Muscle layer of duodenum (tissue), 2 donors: ENCODE data around the gene TIGD3.
"Not testable (repeated sequence)": the region's sequence is repeated elsewhere in the genome, so short reads cannot be mapped to it uniquely, and the experiment has no call there.

Source experiments
- H3K27ac ChIP-seq: one replicate; pipeline ENCODE4 v1.7.0; 2013; ENCODE audit warnings: mild to moderate bottlenecking, low read length
- H3K27me3 ChIP-seq: one replicate; pipeline ENCODE4 v1.7.0; 2013; ENCODE audit warnings: low read depth, mild to moderate bottlenecking, control low read depth, low read length
- H3K36me3 ChIP-seq, 2 donors: one replicate each; pipeline ENCODE4 v1.7.0; 2013; ENCODE audit warnings: low read length in 2 of 2, control low read depth in 1 of 2, mild to moderate bottlenecking in 1 of 2; ENCODE audit not compliant: insufficient read depth in 2 of 2, control insufficient read depth in 1 of 2
- H3K4me1 ChIP-seq, 2 donors: one replicate each; pipeline ENCODE4 v1.7.0; 2013; ENCODE audit warnings: low read length in 2 of 2, mild to moderate bottlenecking in 2 of 2, control low read depth in 1 of 2, moderate library complexity in 1 of 2; ENCODE audit not compliant: insufficient read depth in 2 of 2, control insufficient read depth in 1 of 2
- H3K4me3 ChIP-seq, 2 donors: one replicate each; pipeline ENCODE4 v1.7.0; 2013; ENCODE audit warnings: low read length in 2 of 2, low read depth in 1 of 2, mild to moderate bottlenecking in 1 of 2
- H3K9me3 ChIP-seq, 2 donors: one replicate each; pipeline ENCODE4 v1.7.0; 2013; ENCODE audit warnings: low read length in 2 of 2, control low read depth in 1 of 2, mild to moderate bottlenecking in 1 of 2; ENCODE audit not compliant: control insufficient read depth in 1 of 2
- donor health status: healthy.

Gene TIGD3

DNA sequence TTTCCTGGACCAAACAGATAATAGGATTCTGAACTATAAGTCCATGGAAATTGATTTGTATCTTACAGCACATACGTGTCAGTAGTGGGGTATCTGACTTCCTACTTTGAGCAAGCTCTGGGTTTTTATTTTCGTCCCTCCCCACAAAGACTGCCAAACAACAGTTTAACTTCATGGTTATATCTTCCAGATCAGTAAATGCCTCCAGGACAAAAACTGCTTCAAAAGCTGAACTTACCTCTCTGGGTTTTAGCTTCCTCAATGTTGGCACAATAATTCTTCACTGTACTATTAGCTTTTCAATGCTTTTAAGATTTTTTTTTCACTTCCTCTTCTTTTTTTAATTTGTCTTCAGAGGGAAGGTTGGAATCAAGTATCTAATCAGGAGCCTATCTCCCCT is 25.1 kb upstream of the TIGD3 start:
- Histone ChIP-seq H3K4me3 (no peak overlapping the region), H3K4me1 (peaks cover 0 to 8% of the 10 kb centered on the region in 2 donors), H3K9me3 (no peaks in the 10 kb centered on the region), H3K36me3 (no peaks in the 10 kb centered on the region), H3K27ac (no peak overlapping the region), H3K27me3 (no peaks in the 10 kb centered on the region)

DNA sequence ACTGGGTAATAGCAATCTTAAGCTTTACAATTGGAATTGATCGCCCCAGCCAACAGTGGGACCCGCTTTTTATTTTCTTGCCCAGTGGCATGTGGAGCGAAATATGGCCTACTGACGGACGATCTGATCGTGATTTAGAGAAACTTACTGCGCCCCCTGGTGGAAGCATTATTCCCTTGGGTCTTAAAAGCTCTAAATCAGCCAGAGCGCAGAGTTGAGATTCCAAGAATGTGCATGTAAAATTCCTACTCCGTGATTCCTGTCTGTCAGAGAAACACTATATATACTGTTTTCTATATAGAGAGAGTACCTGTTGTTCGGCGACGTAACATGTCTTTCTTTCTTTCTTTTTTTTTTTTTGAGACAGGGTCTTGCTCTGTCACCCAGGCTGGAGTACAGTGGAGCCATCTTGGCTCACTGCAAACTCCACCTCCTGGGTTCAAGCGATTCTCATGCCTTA is 24.6 kb upstream of the TIGD3 start:
- H3K4me1 ChIP-seq = peaks cover 2 to 13% of the 10 kb centered on the region in 2 donors
- no peak overlapping the region for H3K4me3 ChIP-seq
- no peak overlapping the region for H3K27ac ChIP-seq
- no peaks in the 10 kb centered on the region for H3K9me3 ChIP-seq
- H3K27me3 ChIP-seq = no peaks in the 10 kb centered on the region
- no peaks in the 10 kb centered on the region for H3K36me3 ChIP-seq

DNA sequence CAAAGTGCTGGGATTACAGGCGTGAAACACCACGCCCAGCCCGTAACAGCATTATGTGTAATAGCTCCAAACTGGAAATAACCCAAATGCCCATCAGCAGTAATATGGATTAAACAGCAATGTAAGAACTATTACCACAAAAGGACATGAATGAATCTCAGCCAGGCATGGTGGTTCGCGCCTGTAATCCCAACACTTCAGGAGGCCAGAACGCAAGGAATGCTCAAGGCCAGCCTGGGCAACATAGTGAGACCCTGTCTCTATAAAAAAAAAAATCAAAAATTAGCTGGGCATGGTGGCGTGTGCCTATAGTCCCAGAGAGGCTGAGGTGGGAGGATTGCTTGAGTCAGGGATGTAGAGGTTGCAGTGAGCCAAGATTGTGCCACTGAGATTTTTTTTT is 24.0 kb upstream of the TIGD3 start:
- Histone ChIP-seq H3K4me3 (no peak overlapping the region), H3K4me1 (peaks cover 6 to 19% of the 10 kb centered on the region in 2 donors), H3K9me3 (no peaks in the 10 kb centered on the region), H3K27ac (no peak overlapping the region), H3K27me3 (no peaks in the 10 kb centered on the region), H3K36me3 (no peaks in the 10 kb centered on the region)

DNA sequence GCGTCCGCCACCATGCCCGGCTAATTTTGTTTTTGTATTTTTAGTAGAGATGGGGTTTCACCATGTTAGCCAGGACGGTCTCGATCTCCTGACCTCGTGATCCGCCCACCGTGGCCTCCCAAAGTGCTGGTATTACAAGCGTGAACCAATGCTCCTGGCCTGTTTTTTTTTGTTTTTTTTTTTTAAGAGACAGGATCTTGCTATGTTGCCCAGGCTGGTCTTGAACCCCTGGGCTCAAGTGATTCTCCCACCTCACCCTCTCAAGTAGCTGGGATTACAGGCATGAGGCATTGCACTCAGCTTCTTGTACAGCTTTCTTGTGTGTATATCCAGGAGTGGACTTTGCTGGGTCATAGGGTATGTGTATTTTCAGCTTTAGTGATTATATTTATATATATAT is 22.0 kb upstream of the TIGD3 start:
- peaks cover 6 to 21% of the 10 kb centered on the region in 2 donors for H3K4me1 ChIP-seq
- H3K9me3 ChIP-seq, H3K27me3 ChIP-seq, H3K27ac ChIP-seq, H3K4me3 ChIP-seq, H3K36me3 ChIP-seq: not testable (repeated sequence)

DNA sequence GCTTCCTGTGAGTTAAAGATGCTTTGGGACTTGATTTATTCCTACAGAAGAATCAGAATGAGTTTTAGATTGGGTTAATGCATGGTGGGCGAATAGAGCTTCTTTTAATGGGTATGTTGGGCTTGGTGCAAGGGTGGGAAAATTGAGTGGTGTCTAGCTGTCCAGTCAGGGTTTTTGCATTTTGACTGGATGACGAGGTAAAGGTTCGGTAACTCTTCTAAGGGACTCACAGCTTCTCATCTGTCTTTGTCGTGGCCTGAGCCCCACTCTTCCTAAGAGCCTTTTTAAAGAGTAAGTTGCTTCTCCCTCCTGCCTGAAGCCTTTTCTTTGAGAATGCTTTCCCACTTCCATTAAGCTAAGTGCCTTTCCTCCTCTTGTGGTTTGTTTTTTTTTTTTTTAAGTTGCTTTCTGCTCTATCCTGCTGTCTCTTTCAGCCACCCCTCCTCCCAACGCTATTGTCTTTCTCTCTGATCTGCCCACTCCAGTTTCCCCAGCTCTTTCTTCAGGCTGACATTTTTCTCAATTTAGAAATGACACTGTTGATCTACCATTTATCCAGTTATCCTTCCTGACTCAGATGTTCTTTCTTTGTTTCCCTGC is 19.8 kb upstream of the TIGD3 start:
- Histone ChIP-seq H3K4me1 (peaks cover 6 to 25% of the 10 kb centered on the region in 2 donors), H3K27me3 (no peaks in the 10 kb centered on the region), H3K4me3 (peak overlapping the region; percentile 83 to 85), H3K36me3 (peaks cover 0 to 5% of the 10 kb centered on the region in 2 donors), H3K27ac (peak overlapping the region; percentile 91), H3K9me3 (no peaks in the 10 kb centered on the region)

DNA sequence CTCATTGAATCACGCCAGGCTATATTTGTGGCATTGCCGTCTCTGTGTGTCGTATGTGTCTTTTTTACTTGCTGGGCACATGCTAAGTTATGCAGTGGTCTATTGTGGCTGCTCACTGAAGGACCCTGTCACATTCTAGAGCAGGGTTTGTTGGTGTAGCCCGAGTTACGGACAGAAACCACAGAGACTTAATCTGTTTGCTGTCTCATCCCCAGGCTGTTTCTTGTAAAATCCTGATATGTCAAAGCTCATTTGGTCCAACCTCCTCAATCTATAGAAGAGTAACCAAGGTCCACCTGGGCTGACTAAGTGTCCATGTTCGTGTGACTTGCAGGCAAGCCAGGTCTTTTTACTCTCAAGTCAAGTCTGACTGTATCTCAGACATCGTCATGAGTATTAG is 15.9 kb upstream of the TIGD3 start:
- Histone ChIP-seq H3K27ac (no peak overlapping the region), H3K27me3 (no peaks in the 10 kb centered on the region), H3K36me3 (peaks cover 33 to 36% of the 10 kb centered on the region in 2 donors), H3K4me3 (no peak overlapping the region), H3K9me3 (no peaks in the 10 kb centered on the region), H3K4me1 (peaks cover 6 to 21% of the 10 kb centered on the region in 2 donors)

DNA sequence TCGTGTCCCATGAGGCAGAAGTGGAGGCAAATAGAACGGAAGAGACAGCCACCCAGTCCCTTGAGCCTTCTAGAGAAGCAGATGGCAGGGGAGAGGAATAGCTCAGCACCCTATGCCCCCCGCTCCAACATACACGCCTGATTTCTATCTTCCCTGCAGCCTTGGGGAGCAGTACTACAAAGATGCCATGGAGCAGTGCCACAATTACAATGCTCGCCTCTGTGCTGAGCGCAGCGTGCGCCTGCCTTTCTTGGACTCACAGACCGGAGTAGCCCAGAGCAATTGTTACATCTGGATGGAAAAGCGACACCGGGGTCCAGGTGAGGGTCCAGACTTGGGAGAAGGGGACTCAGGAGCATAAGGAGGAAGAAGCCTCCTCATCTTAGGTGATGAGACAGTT is 14.3 kb upstream of the TIGD3 start:
- Histone ChIP-seq H3K27me3 (no peaks in the 10 kb centered on the region), H3K36me3 (peaks cover 49 to 50% of the 10 kb centered on the region in 2 donors), H3K27ac (no peak overlapping the region)

DNA sequence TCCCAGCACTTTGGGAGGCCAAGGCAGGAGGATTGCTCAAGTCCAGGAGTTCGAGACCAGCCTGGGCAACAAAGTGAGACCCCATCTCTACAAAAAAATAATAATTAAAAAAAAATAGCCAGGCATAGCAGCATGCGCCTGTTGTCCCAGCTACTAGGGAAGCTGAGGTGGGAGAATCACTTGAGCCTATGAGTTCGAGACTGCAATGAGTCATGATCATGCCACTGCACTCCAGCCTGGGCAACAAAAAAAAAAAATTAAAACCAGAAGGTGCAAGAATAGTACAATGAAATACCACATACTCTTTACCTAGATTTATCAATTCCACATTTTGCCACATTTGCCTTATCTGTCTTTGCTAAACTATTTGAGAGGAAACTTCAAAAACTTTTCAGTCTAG is 12.7 kb upstream of the TIGD3 start:
- Histone ChIP-seq H3K9me3 (no peaks in the 10 kb centered on the region), H3K4me1 (peaks cover 0 to 6% of the 10 kb centered on the region in 2 donors), H3K27ac (no peak overlapping the region), H3K4me3 (no peak overlapping the region), H3K36me3 (peaks cover 65% of the 10 kb centered on the region in 2 donors), H3K27me3 (no peaks in the 10 kb centered on the region)

More for the DNA sequence above, 14.3 kb upstream of the TIGD3 start:
- Histone ChIP-seq H3K4me3 (no peak overlapping the region), H3K4me1 (peaks cover 2 to 11% of the 10 kb centered on the region in 2 donors), H3K9me3 (no peaks in the 10 kb centered on the region)

DNA sequence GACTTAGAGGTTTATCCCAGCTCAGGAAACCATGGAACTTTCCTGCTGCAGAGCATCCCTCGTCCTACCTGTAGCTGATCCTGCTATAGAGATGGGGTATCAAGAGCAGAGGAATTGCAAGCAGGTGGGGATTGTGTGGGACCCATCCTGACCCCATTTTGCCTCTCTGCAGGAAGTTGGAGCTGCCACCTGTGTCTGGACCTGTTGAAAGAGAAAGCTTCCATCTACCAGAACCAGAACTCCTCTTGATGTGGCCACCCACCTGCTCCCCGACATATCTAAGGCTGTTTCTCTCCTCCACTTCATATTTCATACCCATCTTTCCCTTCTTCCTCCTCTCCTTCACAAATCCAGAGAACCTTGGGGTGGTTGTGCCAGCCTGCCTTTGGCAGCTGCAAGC is 3.0 kb upstream of the TIGD3 start:
- Histone ChIP-seq H3K27ac (no peak overlapping the region), H3K27me3 (peaks cover 1% of the 10 kb centered on the region), H3K4me3 (no peak overlapping the region), H3K9me3 (no peaks in the 10 kb centered on the region), H3K36me3 (peaks cover 29 to 54% of the 10 kb centered on the region in 2 donors), H3K4me1 (peaks cover 9 to 16% of the 10 kb centered on the region in 2 donors)

DNA sequence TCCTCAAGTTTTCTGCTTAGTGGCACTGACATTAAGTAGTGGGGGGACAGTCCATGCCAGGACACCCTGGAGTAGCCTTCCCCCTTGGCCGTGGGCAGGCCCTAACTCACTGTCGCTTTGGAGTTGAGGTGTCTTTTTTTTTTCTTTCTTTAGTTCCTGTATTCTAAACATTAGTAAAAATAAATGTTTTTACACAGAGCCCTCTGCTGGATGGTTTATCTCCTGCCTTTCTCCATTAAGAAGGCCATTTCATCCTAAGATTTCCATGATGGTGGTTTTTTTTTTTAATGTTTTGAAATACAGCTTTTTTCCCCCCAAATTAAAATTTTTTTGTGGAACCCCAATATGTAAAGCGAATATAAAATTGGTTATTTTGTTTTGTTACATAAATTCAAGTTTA is 1.8 kb upstream of the TIGD3 start:
- no peak overlapping the region for H3K27ac ChIP-seq
- peaks cover 27 to 48% of the 10 kb centered on the region in 2 donors for H3K36me3 ChIP-seq
- no peaks in the 10 kb centered on the region for H3K9me3 ChIP-seq

DNA sequence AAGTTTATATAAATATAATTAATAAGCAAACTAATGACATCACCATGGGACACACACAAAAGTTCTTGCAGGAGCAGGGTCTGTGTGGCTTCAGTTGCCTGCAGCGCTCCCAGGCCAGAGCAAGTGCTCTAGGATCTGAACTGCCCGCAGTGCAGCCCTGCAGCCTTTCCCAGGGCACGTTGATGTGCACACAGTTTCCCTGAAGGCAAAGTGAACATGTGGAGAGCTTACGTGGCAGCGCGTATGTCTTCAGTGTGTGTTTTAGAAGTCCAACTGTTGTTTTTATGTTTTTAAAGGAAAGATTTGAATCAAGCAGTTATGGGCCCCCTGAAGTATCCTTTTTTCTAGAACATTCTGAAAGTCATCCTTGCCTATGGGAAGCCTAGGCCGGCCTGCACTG is 1.2 kb upstream of the TIGD3 start:
- H3K27me3 ChIP-seq = peaks cover 8% of the 10 kb centered on the region

More for the DNA sequence above, 1.8 kb upstream of the TIGD3 start:
- H3K4me3 ChIP-seq = no peak overlapping the region
- peaks cover 8% of the 10 kb centered on the region for H3K27me3 ChIP-seq
- H3K4me1 ChIP-seq = peaks cover 9 to 16% of the 10 kb centered on the region in 2 donors

DNA sequence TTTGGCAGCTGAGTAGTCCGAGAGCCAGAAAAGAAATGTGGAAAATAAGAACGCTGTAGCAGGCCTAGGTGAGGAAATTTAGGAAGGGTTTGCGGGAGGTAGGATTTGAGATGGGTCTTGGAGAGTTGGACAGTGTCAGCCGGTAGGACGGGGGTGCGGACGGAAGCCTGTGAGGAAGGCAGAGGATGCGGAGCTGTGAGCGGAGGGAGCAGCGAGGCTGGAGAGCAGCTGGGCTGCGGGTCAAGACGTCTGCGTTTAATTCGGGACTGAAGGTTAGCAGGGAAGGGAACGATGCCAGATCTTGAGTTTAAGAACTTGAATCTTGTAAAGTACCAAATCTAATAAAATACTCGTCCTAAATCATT is 669 bp upstream of the TIGD3 start:
- Histone ChIP-seq H3K9me3 (no peaks in the 10 kb centered on the region), H3K27me3 (peaks cover 8% of the 10 kb centered on the region), H3K4me3 (peak overlapping the region; percentile 74 to 77), H3K36me3 (peaks cover 21 to 37% of the 10 kb centered on the region in 2 donors), H3K4me1 (peaks cover 9 to 16% of the 10 kb centered on the region in 2 donors), H3K27ac (peak overlapping the region; percentile 51)

More for the DNA sequence above, 1.2 kb upstream of the TIGD3 start:
- no peak overlapping the region for H3K27ac ChIP-seq
- H3K9me3 ChIP-seq = no peaks in the 10 kb centered on the region
- H3K36me3 ChIP-seq = peaks cover 26 to 42% of the 10 kb centered on the region in 2 donors
- H3K4me1 ChIP-seq = peaks cover 9 to 16% of the 10 kb centered on the region in 2 donors
- H3K4me3 ChIP-seq = peak overlapping the region; percentile 74 to 77
